GM21360 (cell line): ENCODE results near the gene TARM1.

Experiments
- ATAC-seq: cut with Tn5 transposase; IDR thresholded peaks from one replicate; pipeline ENCODE4 v1.9.1; 2021; ENCODE audit warnings: mild to moderate bottlenecking, moderate library complexity; ENCODE audit not compliant: unreplicated experiment

Gene TARM1

DNA sequence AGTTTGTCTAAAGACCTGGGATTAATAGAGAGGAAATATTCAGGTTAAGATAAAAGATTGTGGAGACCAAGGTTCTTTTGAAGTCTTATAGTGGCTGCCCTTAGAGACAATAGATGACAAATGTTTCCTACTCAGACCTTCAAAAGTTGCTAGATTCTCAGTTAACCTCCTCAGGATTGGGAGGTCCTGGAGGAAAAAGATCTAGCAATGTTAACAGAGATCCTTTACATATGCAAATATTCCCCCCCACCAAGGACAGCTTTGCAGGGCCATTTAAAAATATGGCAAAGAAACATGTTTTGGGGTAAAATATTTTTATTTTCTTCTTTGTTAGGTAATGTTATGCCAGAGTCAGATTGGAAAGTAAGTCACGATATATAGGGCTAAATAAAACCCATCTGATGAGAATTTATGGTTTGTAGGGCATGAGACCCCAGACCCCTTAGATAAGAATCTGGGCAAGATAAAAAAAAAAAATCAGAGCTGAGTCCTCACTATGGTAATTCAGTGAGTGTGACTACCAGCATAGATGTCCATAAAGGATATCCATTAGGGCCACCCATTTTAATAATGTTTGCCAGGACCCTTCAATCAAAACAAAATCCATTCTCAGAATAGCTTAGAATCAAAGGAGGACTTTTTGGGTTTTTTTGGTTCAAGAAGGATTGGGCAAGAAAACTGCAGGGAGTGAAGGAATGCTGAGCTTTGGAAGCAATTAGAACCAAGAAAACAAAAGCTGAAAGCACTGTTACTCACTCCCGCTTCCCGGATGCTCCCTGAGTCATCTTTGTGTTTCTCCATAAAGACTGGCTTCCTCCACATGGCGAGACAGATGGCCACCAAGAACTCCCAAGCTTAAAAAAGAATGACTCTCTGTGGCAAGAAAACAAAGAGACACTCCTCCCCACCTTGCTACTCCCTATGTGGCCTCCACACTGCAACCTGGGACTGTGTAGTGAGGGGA lies 45.7 kb downstream of the TARM1 start:
- ATAC-seq = no peak

GRCh38 chr19:54030895-54031586 lies 50.1 kb downstream of the TARM1 start:
- ATAC-seq = no peak

DNA sequence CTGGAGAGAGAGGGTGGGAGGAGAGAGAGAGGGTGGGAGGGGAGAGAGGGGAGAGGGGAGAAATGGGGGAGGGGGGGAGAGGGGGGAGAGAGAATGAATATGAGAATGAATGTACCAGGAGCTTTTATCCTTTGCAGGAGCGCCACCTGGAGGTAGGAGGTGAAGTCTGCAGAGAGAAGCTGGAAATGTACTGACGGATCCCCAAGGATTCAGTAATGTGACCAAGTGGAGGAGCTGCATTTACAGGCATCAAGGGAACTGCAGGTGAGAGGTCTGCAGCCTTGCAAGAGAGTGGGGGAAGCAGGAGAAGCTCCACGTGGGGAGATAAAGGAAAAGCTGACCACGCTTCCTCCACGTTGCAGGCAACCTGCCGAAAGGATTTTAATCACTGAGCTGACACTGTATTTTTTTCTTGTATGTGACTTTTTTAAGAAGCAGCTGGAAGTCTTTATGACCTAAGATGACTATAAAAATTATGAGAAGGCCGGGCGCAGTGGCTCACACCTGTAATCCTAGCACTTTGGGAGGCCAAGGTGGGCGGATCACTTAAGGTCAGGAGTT lies 51.2 kb downstream of the TARM1 start:
- ATAC-seq = no peak

- no peak for ATAC-seq
Measured at GRCh38 chr19:54029301-54029700, 51.9 kb downstream of the TARM1 start.

GRCh38 chr19:54026656-54027055 lies 54.5 kb downstream of the TARM1 start:
- no peak for ATAC-seq

- ATAC-seq = no peak
Measured at GRCh38 chr19:54024660-54025059, 56.5 kb downstream of the TARM1 start.

GRCh38 chr19:54023191-54023590 lies 58.0 kb downstream of the TARM1 start:
- no peak for ATAC-seq

- no peak for ATAC-seq
Measured at GRCh38 chr19:54021932-54022331, 59.2 kb downstream of the TARM1 start.

DNA sequence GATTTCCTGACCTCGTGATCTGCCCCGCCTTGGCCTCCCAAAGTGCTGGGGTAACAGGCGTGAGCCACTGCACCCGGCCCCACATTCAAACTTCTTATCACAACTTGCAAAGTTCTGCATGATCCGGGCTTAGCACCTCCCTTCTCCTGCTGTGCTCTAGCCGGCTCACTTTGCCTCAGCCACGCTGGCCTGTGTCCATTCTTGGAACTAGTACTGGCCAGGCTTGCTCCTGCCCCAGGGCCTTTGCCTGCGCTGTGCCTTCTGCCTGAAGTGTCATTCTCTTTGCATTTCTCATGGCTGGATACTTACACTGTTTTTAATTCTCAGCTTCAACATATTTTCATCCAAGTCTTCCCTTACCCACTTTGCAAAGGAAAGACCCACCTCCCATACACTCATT lies 59.8 kb downstream of the TARM1 start:
- ATAC-seq = no peak
